HG03103 (cell line): ENCODE data around the gene RIPK4.
"Not testable (repeated sequence)": the region's sequence is repeated elsewhere in the genome, so short reads cannot be mapped to it uniquely, and the experiment has no call there.

Experiments
- ATAC-seq: cut with Tn5 transposase; IDR thresholded peaks from one replicate; pipeline ENCODE4 v1.9.1; 2021; ENCODE audit warnings: low read depth; ENCODE audit not compliant: unreplicated experiment

RIPK4 gene

DNA sequence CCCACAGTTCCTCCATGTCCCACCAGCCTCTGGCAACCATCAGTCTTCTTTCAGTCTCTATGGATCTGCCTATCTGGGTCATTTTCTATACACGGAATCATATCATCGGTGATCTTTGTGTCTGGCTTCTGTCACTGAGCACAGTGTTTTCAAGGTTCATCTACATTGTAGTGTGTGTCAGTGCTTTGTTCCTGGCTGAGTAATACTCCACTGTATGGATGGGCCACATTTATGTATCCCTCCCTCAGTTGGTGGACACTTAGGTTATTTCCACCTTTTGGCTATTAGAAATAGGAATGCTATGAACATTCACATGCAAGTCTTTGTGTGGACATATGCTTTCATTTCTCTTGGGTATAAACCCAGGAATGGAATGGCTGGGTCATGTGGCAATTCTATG, 46.6 kb downstream of the RIPK4 start:
- no peak for ATAC-seq

DNA sequence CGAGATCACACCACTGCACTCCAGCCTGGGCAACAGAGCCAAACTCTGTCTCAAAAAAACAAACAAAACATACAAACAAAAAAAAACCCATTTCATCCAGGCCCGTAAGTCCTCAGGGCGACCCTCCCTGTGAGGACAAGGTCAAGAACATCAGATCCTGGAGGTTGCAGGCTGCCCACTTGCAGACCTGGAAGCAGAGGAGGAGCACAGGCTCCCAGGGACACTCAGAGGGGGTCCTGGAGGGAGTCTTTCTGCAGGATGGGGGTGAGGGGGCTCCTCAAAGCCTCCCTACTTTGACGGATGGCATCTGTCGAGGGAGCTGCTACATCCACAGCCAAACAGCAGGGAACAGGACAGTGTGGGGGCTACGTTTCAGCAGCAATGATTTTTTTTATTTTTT, 47.2 kb downstream of the RIPK4 start:
- ATAC-seq: no peak

DNA sequence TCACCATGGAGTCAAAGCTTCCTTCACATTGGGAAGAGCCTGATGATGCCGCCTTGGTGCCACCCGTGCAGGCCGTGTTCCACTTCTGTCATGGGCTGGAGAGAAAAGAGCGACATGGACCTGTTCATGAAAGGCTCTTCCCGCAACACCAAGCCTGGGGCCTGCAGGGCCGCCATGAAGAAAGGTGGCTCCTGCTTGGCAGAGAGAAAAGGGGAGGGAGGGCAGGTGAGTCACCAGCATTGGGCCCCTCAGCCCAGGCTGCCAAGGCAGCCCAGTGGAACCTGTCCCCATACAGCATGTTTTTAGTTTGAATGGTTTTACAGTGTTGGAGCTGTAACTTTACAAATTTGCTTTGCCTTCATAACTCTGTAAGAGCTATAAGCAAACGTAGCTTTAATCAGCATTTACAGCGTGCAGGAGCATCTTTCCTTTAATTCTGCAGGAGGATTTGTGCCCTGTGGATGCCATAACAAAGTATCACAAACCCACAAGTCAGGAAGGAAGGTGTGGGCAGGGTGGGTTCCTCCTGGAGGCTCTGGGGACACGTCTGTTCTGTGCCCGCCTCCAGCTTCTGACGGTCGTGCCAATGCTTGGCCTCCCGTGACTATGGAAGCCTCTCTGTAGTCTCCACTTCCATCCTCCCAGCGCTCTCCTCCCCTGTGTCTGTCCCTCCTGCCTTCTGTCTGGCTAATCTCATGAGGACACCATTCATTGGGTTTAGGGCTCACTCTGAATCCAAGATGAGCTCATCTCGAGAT, 49.1 kb downstream of the RIPK4 start:
- no peak for ATAC-seq

DNA sequence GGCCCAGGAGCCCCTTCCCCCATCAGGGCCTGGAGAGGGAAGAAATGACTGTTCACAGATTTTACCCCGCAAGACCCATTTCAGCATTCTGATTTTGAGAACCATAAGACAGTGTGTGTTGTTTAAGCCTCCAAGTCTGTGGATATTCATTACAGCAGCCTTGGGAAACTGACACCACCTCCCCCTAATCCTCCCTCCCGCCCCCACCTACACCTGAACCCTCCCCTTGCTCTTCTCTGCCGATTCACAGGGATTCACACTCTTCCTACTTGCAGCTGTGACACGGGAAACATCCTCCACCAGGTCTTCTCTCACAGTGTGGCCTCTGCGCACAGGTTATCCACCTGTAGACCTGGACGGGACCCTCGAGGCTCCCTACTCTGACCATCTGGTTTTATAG, 50.1 kb downstream of the RIPK4 start:
- no peak for ATAC-seq

DNA sequence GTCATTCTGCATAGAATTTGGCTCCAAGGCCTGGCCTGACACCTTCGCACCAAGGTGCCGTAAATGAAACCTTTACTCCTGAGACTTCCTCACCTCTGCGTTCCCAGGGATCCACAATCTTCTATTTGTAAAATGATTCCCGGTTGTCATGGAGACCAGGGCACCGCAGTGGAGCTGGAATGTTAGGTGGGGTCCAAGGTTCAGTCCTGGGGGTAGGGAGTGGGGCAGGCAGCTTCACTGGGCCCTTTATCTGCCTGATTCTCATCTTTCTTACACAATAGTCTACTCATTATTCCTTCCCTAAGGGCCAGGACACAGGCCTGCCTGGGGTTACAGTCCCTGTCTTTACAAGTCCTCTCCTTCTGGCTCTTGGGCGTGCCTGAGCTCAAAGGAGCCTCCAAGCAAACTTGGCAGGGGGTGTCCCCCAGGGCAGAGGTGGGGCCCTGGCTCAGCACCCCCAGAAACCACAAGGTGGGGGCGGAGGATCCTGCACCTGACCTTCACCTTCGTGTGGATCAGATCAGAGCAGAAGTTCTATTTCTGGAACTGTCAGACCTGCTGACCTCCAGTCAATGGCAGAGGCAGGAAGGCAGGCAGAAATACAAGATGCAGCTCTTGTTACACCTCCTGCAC, 51.1 kb downstream of the RIPK4 start:
- no peak for ATAC-seq

DNA sequence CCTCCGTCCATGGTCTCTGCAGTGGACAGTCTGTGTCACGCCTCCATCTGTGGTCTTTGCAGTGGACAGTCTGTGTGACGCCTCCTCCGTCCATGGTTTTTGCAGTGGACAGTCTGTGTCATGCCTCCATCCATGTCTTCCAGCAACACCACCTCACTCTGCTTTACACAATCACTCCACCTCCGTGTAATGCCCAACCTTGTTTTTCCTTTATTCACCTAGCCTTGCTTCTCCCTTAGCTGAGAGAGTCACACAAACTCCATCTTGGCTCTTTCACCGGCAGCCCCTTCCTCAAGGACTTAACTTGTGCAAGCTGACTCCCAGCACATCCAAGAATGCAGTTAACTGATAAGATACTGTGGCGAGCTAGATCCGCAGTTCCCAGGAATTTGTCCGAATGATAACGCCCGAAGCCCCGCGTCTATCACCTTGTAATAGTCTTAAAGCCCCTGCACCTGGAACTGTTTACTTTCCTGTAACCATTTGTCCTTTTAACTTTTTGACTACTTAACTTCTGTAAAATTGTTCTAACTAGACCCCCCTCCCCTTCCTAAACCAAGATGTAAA, 52.5 kb downstream of the RIPK4 start:
- ATAC-seq: not testable (repeated sequence)

DNA sequence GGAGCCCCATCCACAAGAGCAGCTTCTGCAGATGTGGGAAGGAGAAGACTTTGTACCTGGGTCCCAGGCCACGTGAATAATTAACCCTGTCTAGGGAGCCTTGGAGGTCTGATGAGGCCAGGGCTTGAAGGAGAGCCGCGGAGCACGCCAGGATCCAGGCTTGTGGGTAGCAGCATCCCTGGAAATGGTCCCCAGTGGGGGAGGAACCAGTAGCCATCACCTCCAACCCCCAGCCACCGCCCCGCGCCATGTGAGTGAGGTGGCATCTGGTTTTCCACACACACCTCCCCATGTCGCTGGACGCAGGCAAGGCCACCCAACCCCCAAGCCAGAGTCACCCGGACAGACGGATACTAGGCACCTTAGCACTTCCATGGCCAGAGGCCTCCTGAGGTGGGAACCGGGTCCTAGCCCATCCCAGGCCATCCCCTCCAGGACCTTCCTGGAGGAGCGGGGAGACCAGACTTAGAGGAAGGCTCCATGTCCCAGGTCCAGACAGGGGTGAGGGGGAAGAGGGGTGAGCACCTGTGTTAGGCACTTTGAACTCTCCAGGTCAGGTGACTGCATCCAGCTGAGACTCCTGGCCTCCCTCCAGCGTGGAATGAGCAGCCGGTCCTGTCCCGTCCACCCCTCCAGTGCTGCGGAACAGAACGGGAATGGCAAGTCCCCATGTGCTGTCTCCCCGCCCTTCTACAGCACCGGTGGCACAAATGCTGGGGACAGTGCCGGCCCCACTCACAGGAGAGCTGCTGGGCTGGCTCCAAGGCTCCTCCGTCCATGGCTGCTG, 53.2 kb downstream of the RIPK4 start:
- ATAC-seq: no peak

DNA sequence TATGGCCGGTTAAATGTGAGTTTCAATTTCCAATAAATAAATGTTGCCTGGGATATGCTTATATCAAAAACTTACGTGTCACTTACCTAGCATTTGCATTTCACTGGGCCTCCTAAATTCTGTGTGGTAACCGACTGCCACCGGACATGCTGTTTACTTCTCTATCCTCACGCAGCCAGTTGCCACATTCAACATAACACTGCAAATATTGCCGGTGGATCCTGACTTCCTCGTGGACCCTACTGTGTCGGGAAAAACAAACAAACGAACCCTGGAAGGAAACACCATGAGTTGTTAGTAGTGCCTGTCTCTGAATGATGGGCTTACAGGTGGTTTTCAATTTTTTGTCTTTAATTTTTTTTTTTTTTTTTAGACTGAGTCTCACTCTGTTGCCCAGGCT, 54.1 kb downstream of the RIPK4 start:
- ATAC-seq: no peak

DNA sequence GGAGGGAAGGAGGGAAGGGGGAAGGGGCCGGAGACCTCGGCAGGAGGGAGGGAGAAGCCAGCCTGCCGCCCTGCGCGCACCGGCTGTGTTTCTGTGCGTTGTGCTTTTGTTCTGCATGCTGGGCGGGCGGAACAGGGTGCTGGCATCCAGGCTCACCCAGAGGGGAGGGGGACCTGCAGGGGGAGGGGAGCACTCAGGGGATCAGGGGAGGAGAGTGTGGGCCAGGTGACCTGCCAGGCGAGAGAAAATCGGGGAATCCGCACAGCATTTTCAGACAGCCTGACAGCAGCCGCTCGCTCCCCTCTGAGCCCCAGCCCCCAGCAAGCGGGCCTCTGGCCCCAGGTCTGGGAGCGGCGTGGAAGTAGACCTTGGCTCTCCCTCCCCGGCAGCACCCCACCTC, 54.7 kb downstream of the RIPK4 start:
- ATAC-seq: no peak

DNA sequence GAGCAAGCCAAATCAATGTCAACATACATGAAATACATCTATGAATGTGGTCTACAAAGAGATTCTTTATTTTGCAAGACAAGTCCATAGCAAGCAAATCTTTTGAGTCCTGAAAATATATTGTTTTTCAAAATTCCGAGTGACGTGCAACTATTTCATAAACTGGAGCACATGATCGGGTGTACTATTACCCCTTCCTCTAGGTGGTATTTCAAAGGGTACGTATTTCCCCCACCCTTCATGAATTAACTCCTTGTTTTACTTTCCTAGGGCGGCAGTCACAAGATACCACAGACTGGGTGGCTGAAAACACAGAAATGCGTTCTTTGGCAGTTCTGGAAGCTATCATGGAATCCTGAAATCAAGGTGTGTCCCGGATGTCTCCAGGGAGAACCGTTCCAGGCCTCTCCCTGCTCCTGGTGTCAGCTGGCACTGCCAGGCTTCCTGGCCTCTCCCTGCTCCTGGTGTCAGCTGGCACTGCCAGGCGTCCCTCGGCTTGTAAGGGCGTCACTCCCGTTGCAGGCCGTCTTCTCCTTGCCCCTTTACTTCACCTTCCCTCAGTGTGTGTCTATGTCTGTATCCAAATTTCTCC, 55.3 kb downstream of the RIPK4 start:
- ATAC-seq: no peak

DNA sequence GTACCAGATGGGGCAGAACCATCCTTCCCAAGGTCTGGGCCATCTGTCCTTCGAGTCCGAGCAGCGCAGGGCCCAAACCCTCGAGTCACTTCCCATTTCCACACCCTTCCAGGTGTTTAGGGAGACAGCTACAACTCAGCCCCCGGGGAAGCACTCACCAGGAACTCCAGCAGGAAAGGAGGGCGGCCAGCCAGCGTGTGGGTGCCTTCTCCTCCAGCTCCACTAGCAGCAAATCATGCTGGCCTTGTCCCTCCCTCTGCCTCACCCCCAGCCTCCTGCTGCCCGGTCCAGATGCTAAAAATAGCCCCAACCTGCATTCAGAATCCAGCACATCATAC, 56.1 kb downstream of the RIPK4 start:
- ATAC-seq: no peak

DNA sequence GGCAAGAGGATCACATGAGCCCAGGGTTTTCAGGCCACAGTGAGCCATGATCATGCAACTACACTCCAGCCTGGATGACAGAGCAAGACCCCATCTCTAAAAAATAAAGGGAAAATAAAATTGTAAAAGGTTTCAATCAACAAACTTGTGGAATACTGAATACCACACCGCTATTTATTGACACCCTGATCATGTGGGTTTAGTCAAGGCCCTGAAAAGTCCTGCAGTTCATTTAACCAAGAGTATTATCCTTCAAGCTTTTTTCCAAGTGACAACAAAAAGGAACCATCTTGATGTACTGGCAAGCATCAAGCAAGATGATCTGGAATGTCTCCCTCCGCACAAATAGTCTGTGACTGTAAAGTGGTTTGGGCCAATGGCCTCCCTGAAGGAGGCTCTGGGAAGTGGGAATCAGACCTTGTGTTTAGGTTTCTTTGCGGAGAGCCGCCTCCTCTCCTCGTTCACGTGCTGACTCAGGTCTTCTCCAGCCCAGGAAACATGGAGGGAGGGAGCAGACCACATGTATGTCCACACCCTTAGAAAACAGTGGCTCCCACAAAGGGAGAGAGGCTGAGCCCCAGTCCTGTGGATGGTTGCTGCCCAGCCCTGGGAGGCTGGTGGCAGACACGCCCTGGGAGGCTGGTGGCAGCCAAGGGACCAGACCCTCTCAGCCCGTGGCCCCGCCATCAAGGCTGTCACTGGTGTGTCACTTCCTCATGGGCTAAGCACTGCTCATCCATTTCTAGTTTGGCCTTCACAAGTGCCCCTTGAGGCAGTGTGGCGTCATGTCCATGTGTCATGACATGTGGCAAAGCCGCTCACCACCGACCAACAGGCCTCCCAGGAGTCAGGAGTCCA, 56.7 kb downstream of the RIPK4 start:
- ATAC-seq: no peak

DNA sequence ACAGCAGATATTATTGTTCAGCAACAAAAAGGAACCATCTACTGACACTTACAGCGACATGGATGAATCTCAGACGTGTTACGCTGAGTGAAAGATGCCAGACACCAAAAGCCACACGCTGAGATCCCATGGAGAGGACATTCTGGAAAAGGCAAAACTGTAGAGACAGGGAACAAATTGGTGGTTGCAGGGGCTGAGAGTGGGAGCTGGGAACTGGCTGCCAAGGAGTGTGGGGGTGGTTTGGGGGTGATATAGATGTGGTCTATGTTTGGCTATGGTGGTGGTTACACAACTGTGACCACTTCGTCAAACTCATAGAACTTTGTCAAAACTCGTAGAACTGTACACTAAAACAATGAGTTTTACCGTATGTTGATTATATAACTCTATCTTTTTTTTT, 57.7 kb downstream of the RIPK4 start:
- no peak for ATAC-seq

DNA sequence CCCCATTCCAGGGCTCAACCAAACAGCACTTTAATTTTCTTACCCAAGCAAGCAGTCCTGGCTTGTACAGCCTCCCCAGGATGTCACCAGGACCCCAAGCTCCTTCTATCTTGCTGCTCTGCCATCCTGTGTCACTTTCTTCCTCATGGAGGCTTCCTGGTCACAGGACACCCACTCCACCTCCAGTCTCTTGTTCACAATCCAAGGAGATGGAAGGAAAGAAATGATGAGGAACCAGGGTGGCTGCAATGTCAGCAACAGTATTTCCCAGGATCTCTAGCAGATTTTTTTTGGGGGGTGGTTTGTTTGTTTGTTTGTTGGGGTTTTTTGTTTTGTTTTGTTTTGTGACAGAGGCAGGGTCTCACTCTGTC, 58.9 kb downstream of the RIPK4 start:
- ATAC-seq: no peak

DNA sequence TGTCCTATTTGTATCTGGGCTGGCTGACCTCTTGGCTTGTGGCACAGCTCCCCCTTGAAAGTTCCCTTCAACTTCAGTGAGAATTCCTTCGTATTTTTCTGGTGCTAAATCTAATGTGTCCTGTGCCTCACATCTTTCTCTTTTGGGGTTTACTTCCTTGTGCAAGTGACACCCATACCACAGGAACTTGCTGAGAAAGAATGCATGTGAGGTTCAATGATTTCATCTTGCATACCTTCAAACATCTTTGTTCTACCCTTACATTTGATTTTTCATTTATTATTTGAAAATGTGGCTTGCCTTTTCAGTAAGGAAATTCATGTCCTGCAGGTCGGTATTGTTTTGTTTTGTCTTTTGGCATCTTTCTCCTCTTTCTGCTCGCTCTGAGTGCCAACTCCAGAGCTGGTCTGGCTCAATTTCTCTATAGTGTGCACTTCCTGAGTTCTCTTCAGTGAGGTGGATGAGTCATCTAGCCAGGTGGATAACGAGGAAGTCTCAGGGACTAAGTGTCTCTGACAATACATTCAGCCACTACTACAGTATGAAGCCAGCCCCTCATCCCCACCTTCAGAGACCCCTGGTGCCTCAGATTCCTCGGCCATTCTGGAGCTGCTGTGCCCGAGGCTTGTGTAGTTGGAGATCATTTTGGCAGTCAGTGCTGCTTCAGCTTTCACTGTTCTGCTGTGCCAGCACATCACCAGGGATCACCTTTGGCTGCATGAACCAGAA, 59.5 kb downstream of the RIPK4 start:
- ATAC-seq: no peak

DNA sequence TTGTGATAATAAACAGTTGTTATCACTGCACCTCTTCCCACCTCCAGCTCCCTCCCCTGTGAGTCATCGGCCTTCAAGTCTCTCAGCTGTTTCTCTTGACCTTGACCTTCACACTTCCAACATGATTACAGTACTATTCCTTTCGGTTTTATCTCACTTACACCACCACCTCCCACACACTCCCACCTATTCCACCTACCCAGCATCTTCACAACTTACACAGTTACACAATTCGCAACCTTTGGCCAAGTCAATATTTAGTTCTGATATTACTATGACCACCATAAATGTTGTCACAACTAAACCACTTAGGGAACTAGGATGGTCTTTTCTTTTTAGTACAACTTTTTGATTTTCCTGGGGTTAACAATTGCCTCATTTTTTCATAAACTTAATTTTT, 60.2 kb downstream of the RIPK4 start:
- no peak for ATAC-seq

DNA sequence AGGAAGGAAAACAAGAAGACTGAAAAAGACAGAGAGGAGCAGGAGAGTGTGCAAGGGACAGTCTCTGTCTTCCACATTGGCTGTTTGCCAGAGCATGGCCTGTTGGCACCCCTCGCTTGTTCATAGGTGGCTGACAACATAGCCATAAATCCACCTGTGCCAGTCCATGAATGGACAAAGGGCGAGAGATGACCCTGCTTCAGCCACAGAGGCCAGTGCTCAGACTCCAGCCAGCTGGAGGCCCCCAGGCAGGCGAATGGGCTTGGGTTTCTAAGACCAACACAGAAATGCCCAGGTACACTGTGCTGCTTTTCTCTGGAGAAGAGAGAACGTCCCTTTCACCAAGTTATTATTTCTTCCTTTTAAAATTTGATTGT, 60.6 kb downstream of the RIPK4 start:
- no peak for ATAC-seq

DNA sequence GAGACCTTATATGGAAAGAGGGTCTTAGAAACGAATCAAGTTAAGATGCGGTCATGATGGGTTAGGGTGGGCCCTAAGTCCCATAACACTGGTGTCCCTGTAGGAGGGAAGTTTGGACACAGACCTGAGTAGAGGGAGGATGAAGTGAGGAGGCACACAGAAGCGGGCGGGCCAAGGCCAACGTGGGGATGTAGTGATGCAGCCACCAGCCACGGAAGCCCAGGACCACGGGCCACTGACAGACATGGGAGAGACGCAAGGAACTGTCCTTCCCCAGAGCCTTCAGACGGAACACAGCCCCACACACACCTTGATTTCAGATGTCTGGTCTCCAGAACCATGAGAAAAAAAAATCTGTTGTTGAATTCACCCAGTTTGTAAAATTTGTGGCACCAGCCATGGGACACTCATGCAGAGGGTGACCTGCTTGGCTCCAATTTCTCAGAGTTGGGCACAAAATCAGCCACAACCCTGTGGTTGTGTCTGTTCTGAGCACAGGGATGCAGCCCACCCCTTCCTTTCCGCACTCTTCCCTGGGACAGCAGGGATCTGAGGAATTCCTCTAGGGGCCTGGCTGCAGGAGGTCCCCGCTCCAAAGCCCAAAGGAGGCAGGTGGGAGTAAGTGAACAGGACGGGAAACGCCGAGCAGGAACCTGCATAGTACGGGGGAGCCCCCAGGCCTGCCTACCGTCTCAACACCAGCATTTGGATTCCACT, 61.1 kb downstream of the RIPK4 start:
- ATAC-seq: no peak

DNA sequence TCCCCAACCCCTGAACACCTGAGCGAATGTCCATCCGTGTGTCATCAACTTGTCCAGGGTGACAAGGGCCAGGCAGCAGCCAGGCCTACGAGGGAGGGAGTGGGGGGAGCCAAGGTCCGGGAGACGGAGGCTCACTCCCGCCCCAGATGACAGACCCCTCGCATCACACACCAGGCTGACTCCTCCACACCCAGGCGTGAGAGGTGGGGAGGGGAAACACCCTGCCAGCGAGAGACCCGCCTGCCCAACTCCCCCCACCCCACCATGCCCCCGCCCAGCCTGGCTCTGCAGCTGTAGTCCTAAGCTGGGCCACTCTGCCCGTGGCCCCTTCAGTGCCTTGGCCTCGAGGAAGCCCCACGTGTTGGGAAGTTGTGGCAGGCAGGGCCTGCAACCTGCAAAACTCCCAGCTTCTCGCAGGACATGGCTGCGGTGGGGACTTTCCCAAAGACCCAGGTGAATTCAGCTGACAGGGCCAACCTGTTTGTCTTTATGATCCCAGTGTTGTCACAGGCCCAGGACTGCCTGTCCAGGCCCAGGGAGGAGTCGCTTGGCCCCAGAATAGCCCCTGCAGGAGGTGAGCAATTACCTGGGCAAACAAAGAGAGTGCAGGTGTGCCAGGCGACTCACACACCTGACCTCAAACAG, 62.9 kb downstream of the RIPK4 start:
- no peak for ATAC-seq
